GM19463 (cell line): ENCODE data around the gene TET3.

Experiments
- ATAC-seq: cut with Tn5 transposase; IDR thresholded peaks from one replicate; pipeline ENCODE4 v1.9.1; 2021; ENCODE audit warnings: mild to moderate bottlenecking, moderate library complexity; ENCODE audit not compliant: unreplicated experiment

The TET3 gene

DNA sequence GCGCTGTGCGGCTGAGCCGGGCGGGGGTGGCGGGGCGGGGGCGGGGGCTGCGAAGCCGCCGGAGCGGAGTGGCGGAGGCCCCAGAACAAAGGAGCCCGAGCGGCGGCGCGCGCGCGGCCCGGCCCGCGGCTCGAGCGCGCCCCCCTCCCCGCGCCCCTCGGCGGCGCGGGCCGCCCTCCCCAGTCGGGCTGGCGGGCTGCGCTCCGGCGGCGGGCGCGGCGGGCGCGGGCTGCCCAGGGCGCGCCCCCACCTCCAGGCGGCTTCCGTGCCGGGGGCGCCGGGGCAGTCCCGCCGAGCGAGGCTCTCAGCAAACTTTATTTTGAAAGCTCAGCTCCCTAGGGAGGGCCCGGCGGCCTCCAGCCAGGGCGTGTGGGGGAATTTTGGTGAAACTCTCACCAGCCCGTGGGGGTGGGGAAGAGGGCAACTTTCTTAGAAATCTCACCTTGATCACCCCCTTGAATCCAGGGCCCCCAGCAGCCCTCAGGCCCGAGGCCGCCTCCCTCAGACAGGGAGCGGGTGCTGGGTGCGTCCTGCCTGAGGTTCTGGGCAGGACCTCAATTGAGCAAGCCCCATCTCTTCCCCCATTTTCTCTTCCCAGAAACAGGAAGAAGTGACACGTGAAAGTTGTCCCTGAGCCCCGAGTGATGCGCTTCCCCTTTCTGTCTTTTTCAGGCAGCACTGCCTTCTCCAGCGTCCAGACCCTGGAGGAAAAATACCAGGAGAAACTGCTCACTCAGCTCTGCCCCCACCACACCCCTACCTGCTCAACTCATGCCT, 786 bp downstream of the TET3 start:
- peak; percentile 36 for ATAC-seq

GRCh38 chr2:73986085-73986681, 1.5 kb downstream of the TET3 start:
- ATAC-seq = no peak

- ATAC-seq = no peak
Measured at GRCh38 chr2:73987109-73987947, 2.6 kb downstream of the TET3 start.

DNA sequence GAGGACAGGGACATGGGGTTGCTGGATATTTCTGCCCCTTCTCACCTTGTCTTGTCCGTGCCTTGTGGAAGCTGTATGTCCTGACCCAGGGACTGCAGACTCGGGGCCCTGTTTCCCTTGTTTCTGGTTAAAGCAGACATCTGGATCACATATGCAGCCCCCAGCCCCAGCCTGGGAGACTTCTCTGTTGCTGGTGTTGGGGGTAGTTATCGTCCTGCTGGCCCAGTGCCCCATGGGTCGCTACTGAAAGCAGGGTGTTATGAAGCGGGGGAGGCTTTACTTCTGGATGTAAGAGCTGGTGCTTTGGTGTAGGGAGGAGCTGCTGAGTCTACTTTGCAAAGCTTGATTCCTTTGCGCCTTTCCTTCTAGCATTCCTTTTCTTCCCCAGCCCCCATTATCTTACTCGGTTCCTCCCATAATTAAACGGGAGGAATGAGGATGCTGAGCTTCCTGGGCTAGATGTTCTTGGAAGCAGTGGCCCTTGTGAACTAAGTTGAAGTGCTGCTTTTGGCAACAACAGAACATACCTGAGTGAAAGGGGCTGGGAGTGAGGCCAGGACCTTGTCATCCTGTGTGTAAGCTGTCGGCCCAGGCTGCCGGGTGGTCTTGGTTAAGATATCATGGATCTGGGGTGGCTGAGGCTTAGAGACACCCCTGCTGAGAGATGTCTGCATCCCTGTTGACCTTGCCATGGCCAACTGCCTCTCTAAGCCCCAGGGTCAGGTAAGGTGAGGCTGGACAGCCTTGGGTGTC, 3.4 kb downstream of the TET3 start:
- no peak for ATAC-seq

DNA sequence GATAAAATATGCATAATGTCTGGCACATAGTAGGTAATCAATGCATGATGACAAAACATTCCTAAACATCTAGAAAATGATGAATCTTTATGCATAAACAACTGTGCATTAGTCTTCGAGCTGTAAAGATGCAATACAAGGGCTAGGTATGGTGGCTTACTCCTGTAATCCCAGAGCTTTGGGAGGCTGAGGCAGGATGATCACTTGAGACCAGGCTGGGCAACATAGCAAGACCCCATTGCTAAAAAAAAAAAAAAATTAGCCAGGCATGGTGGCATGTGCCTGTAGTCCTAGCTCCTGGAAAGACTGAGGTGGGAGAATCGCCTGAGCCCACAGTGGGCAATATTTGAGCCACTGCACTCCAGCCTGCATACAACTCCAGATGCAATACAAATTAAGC, 5.3 kb downstream of the TET3 start:
- no peak for ATAC-seq

- no peak for ATAC-seq
Measured at GRCh38 chr2:73990531-73990930, 5.8 kb downstream of the TET3 start.

- ATAC-seq = no peak
Measured at GRCh38 chr2:73992036-73992435, 7.3 kb downstream of the TET3 start.

DNA sequence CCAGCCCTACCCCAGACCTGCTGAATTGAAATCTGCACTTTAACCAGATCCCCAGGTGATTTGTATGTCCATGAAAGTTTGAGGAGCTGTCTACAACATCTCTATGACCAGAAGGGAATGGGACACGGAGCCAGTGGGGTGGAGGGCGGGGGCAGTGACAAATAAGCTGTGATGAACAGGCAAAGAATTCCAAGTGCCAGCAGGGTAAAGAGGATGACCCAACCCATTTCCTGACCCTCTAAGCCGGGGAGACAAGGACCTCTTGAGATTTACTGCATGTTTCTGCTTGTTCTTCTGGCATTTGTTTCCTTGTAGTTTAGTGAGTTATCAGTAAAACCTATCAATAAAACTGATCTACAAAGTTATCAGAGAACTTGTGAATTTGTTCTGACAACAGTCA, 8.7 kb downstream of the TET3 start:
- no peak for ATAC-seq

DNA sequence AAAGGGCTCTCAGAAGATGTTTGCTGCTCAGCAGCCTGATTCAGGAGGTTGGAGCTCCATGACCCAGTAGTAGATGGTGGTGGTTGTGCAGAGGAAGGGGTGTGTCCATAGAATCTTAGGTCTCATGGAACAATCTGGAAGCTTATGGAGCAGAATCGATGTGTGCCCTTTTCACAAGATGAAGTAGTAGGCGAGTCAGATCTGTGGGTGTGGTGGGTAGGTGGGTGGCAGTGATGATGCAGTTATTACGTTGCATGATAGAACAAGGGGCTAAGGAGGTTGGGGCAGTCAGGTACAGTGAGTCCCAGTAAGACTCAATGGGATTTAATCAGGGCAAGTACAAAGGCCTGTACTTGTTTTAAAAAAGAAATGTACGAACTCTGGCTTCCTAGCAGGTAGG, 9.1 kb downstream of the TET3 start:
- no peak for ATAC-seq

DNA sequence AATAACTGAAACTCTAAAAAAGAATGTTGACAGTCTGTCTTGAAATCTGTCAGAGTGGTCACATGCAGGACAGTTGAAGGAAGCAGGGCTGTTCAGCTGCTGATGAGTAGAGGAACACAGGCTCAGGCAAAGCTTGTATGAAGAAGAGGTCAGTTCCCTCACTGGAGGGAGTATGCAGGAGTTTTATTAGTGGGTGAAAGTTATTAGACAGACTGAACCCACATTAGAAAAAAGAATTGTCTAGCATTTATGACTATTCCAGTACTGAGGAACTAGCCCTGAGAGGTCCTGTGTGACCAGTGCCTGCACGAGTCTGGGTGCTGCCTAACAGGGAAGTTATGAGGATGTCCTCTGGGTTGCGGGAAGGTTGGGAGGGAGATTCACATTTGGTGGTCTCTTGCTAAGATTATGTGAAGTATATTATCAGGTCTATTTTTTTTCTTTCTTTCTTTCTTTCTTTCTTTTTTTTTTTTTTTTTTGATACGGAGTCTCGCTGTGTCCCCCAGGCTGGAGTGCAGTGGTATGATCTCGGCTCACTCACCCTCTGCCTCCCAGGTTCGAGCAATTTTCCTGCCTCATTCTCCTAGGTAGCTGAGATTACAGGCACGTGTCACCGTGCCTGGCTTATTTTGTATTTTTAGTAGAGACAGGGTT, 9.6 kb downstream of the TET3 start:
- no peak for ATAC-seq

GRCh38 chr2:73995810-73996209, 11.1 kb downstream of the TET3 start:
- no peak for ATAC-seq

- no peak for ATAC-seq
Measured at GRCh38 chr2:73997813-73998212, 13.1 kb downstream of the TET3 start.

DNA sequence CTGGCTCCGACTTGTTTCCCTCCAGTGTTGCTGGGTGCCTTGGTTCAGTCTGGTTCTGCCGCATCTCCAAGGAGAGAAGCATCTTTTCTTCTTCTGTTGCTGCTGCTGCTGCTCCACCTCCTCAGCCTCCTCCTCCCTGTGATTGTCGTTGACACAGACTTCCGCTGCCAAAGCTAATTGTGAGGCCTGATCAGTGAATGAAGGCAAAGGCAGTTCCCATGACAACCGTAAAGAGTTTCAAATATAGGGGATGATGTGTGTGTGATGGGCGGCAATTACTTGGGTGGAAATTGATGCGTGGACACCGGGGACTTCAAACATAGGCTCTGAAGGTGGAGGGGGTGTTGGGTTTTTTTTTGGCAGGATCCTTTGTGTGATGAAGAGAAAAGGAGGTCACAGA, 13.7 kb downstream of the TET3 start:
- no peak for ATAC-seq

GRCh38 chr2:73998933-73999332, 14.2 kb downstream of the TET3 start:
- no peak for ATAC-seq

GRCh38 chr2:73999881-74000597, 15.3 kb downstream of the TET3 start:
- ATAC-seq = no peak

GRCh38 chr2:74000666-74001065, 16.0 kb downstream of the TET3 start:
- ATAC-seq = no peak

DNA sequence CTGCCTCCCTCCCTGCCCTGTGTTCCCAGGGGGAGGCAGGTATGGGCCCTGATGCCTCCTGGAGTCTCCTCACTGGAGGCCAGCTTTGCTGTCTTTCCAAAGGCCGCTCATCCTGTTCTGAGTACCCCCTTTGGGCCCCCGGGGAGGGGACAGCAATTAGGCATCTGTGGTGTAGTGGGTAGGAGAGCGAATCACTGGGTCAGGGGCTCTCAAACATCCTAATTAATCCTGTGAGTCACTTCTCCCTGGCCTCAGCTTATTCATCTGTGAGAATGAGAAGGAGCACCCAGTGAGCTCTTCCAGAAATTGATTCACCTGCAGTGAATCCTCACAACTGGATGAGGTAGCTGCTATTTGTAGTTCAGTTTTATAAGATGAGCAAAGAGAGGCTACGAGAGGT, 16.4 kb downstream of the TET3 start:
- no peak for ATAC-seq

- ATAC-seq = peak; percentile 44
Measured at GRCh38 chr2:74001781-74002504, 17.2 kb downstream of the TET3 start.
